CD4-positive, alpha-beta T cell (primary cell): ENCODE results near the gene PRDM1. TPM values are rescaled to one million over a fixed set of nuclear protein-coding genes. Genes with fewer than 3 reads are reported as not detected.

Experiments
- ATAC-seq: fragments of 200-7000 bp; cut with Tn5 transposase; one replicate; pipeline ENCODE4 v1.10.0; 2022; ENCODE audit warnings: mild to moderate bottlenecking; ENCODE audit not compliant: poor library complexity
- CTCF ChIA-PET: fragments of 350-600 bp; sonication (Branson Sonifier 250); formaldehyde crosslinking; loops from one replicate; lab custom pipeline; 2021; ENCODE audit warnings: antibody characterized with exemption, inconsistent platforms; lab: Charles Lee
- POLR2A ChIA-PET: fragments of 350-600 bp; sonication (Branson Sonifier 250); formaldehyde crosslinking; loops from one replicate; lab custom pipeline; 2021; ENCODE audit warnings: antibody characterized with exemption, inconsistent platforms; lab: Charles Lee
- DNase-seq, 14 experiments: peaks; one replicate each; pipeline ENCODE4 v3.0.0-alpha.2; 2013 to 2020; ENCODE audit warnings: mixed read lengths in 2 of 14
- H3K27ac ChIP-seq, 2 donors: one replicate each; pipeline versions ENCODE4 v1.5.1 to v1.7.0; 2013; ENCODE audit warnings: low read length in 2 of 2, low read depth in 1 of 2, mild to moderate bottlenecking in 1 of 2
- H3K27me3 ChIP-seq, 2 experiments: 1 replicate in 1 of 2; 2 replicates in 1 of 2; pipeline versions ENCODE4 v1.6.1 to v1.7.0; 2013; ENCODE audit warnings: low read length in 2 of 2, control low read depth in 1 of 2, mild to moderate bottlenecking in 1 of 2, moderate library complexity in 1 of 2; ENCODE audit not compliant: insufficient read depth in 2 of 2, control insufficient read depth in 1 of 2
- H3K36me3 ChIP-seq: one replicate; pipeline ENCODE4 v1.6.1; 2013; ENCODE audit warnings: low read length, control low read depth; ENCODE audit not compliant: insufficient read depth
- H3K4me1 ChIP-seq: one replicate; pipeline ENCODE4 v1.6.1; 2013; ENCODE audit warnings: low read length, control low read depth; ENCODE audit not compliant: insufficient read depth
- H3K4me3 ChIP-seq: one replicate; pipeline ENCODE4 v1.5.1; 2013; ENCODE audit warnings: mild to moderate bottlenecking, low read length, moderate library complexity
- H3K9me3 ChIP-seq, 2 experiments: 1 replicate in 1 of 2; 2 replicates in 1 of 2; pipeline versions ENCODE4 v1.6.1 to v1.7.0; 2013; ENCODE audit warnings: low read length in 2 of 2, mild to moderate bottlenecking in 2 of 2, control low read depth in 1 of 2, moderate library complexity in 1 of 2; ENCODE audit not compliant: control insufficient read depth in 1 of 2, insufficient read depth in 1 of 2
- H3K27ac Mint-ChIP-seq: one replicate; pipeline ENCODE4 v1.8.0; 2020; ENCODE audit warnings: mixed read lengths
- H3K27me3 Mint-ChIP-seq: one replicate; pipeline ENCODE4 v1.8.0; 2021; ENCODE audit warnings: mixed read lengths
- H3K36me3 Mint-ChIP-seq: one replicate; pipeline ENCODE4 v1.8.0; 2021; ENCODE audit warnings: low read depth, mixed read lengths
- H3K4me1 Mint-ChIP-seq: one replicate; pipeline ENCODE4 v1.8.0; 2021; ENCODE audit warnings: low read depth, mixed read lengths
- H3K4me3 Mint-ChIP-seq: one replicate; pipeline ENCODE4 v1.8.0; 2020; ENCODE audit warnings: mild to moderate bottlenecking, mixed read lengths
- H3K9me3 Mint-ChIP-seq: one replicate; pipeline ENCODE4 v1.8.0; 2020; ENCODE audit warnings: mixed read lengths
- CTCF ChIP-seq: fragments of 200-600 bp; IDR thresholded peaks from one replicate; pipeline ENCODE4 v1.8.0; 2022; ENCODE audit warnings: antibody characterized with exemption, mild to moderate bottlenecking
- intact Hi-C, 2 experiments: fragments of 100-400 bp; cut with DNase I in 1 of 2; cut with micrococcal nuclease in 1 of 2; formaldehyde crosslinking; loops; one replicate each; pipeline versions ENCODE4 v1.15.1 to v1.9.0; 2023 to 2025; cut with DNase I, micrococcal nuclease
- total RNA-seq, 174 experiments: library from RNA in 2 of 174; stranded (reverse) in 2 of 174; gene quantifications; one replicate each; pipeline ENCODE4 v1.2.3 and lab custom pipeline; 2021 to 2026

The PRDM1 gene
- total RNA-seq, 2 experiments from 2014 or later: 69.9 to 83.4 TPM

- no peak for TF ChIP-seq CTCF
- H3K9me3 Mint-ChIP-seq: no peaks in the 10 kb centered on the region
- Histone ChIP-seq H3K9me3 (no peaks in the 10 kb centered on the region), H3K27ac (peak overlapping the region in 1 of 2 donors; percentile 25), H3K27me3 (peaks cover 0 to 4% of the 10 kb centered on the region in 2 experiments), H3K36me3 (no peaks in the 10 kb centered on the region), H3K4me3 (no peak overlapping the region), H3K4me1 (peaks cover 44% of the 10 kb centered on the region)
- CTCF ChIA-PET: interaction anchor here (0.6 to 1.9 kb wide), 5 partner anchors 35 to 484 kb away, joined by 3 to 7 read pairs (median 3); no protein-coding TSS in a partner anchor
- H3K27me3 Mint-ChIP-seq: peaks cover 23% of the 10 kb centered on the region
- ATAC-seq (no peak), DNase-seq (peak in 1 of 14 experiments; percentile 49)
- H3K36me3 Mint-ChIP-seq: no peaks in the 10 kb centered on the region
- H3K4me3 Mint-ChIP-seq: peak overlapping the region; percentile 59
- intact Hi-C loops: loop anchor here in 1 of 2 experiments (10.0 kb wide), 1 partner anchor 598 kb away; no protein-coding TSS in a partner anchor
- H3K27ac Mint-ChIP-seq: peak overlapping the region; percentile 25
- peaks cover 57% of the 10 kb centered on the region for H3K4me1 Mint-ChIP-seq
- POLR2A ChIA-PET: interaction anchor here (0.8 to 3.0 kb wide), 6 partner anchors 8 to 91 kb away, joined by 3 to 29 read pairs (median 6); no protein-coding TSS in a partner anchor
Measured at GRCh38 chr6:106082735-106083398, 3.3 kb upstream of the PRDM1 start.

GRCh38 chr6:106083618-106084017 lies 2.5 kb upstream of the PRDM1 start:
- intact Hi-C loops: loop anchor here in 1 of 2 experiments (10.0 kb wide), 1 partner anchor 599 kb away; no protein-coding TSS in a partner anchor
- Histone ChIP-seq H3K4me3 (no peak overlapping the region), H3K27ac (no peak overlapping the region), H3K9me3 (no peaks in the 10 kb centered on the region), H3K27me3 (peaks cover 0 to 8% of the 10 kb centered on the region in 2 experiments), H3K36me3 (no peaks in the 10 kb centered on the region), H3K4me1 (peaks cover 49% of the 10 kb centered on the region)
- no peaks in the 10 kb centered on the region for H3K9me3 Mint-ChIP-seq
- ATAC-seq (no peak), DNase-seq (no peak)
- no peaks in the 10 kb centered on the region for H3K36me3 Mint-ChIP-seq
- ChIA-PET POLR2A (interaction anchor here (0.8 to 3.0 kb wide), 7 partner anchors 9 to 139 kb away, joined by 3 to 29 read pairs (median 4); no protein-coding TSS in a partner anchor), CTCF (interaction anchor here (1.1 to 1.9 kb wide), 4 partner anchors 19 to 140 kb away, joined by 3 to 7 read pairs (median 4); no protein-coding TSS in a partner anchor)
- peaks cover 65% of the 10 kb centered on the region for H3K4me1 Mint-ChIP-seq
- peak overlapping the region; percentile 18 for H3K27ac Mint-ChIP-seq
- no peak for TF ChIP-seq CTCF
- peaks cover 31% of the 10 kb centered on the region for H3K27me3 Mint-ChIP-seq
- peak overlapping the region; percentile 42 for H3K4me3 Mint-ChIP-seq

GRCh38 chr6:106084106-106084988 lies 1.8 kb upstream of the PRDM1 start:
- Histone ChIP-seq H3K9me3 (no peaks in the 10 kb centered on the region), H3K4me1 (peaks cover 55% of the 10 kb centered on the region), H3K27me3 (peaks cover 0 to 8% of the 10 kb centered on the region in 2 experiments), H3K4me3 (no peak overlapping the region), H3K27ac (no peak overlapping the region), H3K36me3 (no peaks in the 10 kb centered on the region)
- ATAC-seq (no peak), DNase-seq (peak in 2 of 14 experiments; percentile 55 to 63)
- Mint-ChIP-seq H3K4me1 (peaks cover 68% of the 10 kb centered on the region), H3K27ac (peak overlapping the region; percentile 18), H3K36me3 (no peaks in the 10 kb centered on the region), H3K9me3 (no peaks in the 10 kb centered on the region), H3K27me3 (peaks cover 38% of the 10 kb centered on the region), H3K4me3 (peak overlapping the region; percentile 42)
- ChIA-PET POLR2A (interaction anchor here (0.9 to 3.0 kb wide), 3 partner anchors 14 to 139 kb away, joined by 3 to 29 read pairs (median 4); no protein-coding TSS in a partner anchor), CTCF (interaction anchor here (1.1 to 1.9 kb wide), 4 partner anchors 18 to 139 kb away, joined by 3 to 7 read pairs (median 4); no protein-coding TSS in a partner anchor)
- intact Hi-C loops: loop anchor here in 1 of 2 experiments (10.0 kb wide), 1 partner anchor 600 kb away; no protein-coding TSS in a partner anchor
- no peak for TF ChIP-seq CTCF
